HepG2 (cell line): Measurements from ENCODE around the gene ARAP1. TPM values are rescaled to one million over a fixed set of nuclear protein-coding genes. Genes with fewer than 3 reads are reported as not detected.

ENCODE experiments used
- CSRNP2 ChIP-seq: sonication (generic); formaldehyde crosslinking; conservative IDR thresholded peaks from 2 replicates; pipeline ENCODE4 v1.8.0; 2022; ENCODE audit warnings: low read depth, missing genetic modification reagents
- ELF1 ChIP-seq: sonication (generic); formaldehyde crosslinking; IDR thresholded peaks from 2 replicates; pipeline ENCODE4 v1.4.0; 2020; ENCODE audit warnings: missing genetic modification reagents
- HNRNPUL1 ChIP-seq: fragments of 200-400 bp; formaldehyde crosslinking; IDR thresholded peaks from 2 replicates; pipeline ENCODE4 v1.6.1; 2017; ENCODE audit warnings: low read depth, mild to moderate bottlenecking, low read length, moderate library complexity
- IKZF1 ChIP-seq: fragments of 450-650 bp; IDR thresholded peaks from 2 replicates; pipeline ENCODE4 v1.7.1; 2016
- MTA1 ChIP-seq: sonication (generic); formaldehyde crosslinking; IDR thresholded peaks from 2 replicates; pipeline ENCODE4 v1.4.0; 2020; ENCODE audit warnings: missing genetic modification reagents, mild to moderate bottlenecking, borderline replicate concordance
- PCBP2 ChIP-seq: fragments of 200-400 bp; formaldehyde crosslinking; optimal IDR thresholded peaks from 2 replicates; pipeline ENCODE3; 2018; ENCODE audit warnings: low read length, low read depth; ENCODE audit not compliant: poor library complexity, severe bottlenecking
- PITX1 ChIP-seq: sonication (generic); formaldehyde crosslinking; IDR thresholded peaks from 2 replicates; pipeline ENCODE4 v1.5.1; 2020; ENCODE audit warnings: mild to moderate bottlenecking, missing genetic modification reagents
- PTBP1 ChIP-seq: fragments of 200-400 bp; formaldehyde crosslinking; IDR thresholded peaks from 2 replicates; pipeline ENCODE4 v1.6.1; 2018; ENCODE audit warnings: low read length, low read depth; ENCODE audit not compliant: poor library complexity, severe bottlenecking
- RAD21 ChIP-seq: fragments of 450-650 bp; formaldehyde crosslinking; IDR thresholded peaks from 2 replicates; pipeline ENCODE4 v1.5.0; 2020; ENCODE audit warnings: mild to moderate bottlenecking
- SMARCC2 ChIP-seq: fragments of 450-650 bp; IDR thresholded peaks from 2 replicates; pipeline ENCODE4 v1.6.1; 2017; ENCODE audit warnings: antibody characterized with exemption, mild to moderate bottlenecking
- SSRP1 ChIP-seq: IDR thresholded peaks from 2 replicates; pipeline ENCODE4 v1.6.1; 2016; ENCODE audit warnings: control low read depth
- WIZ ChIP-seq: sonication (generic); formaldehyde crosslinking; IDR thresholded peaks from 2 replicates; pipeline ENCODE4 v1.5.1; 2020; ENCODE audit warnings: mild to moderate bottlenecking, missing genetic modification reagents
- ZNF121 ChIP-seq: sonication (generic); formaldehyde crosslinking; IDR thresholded peaks from 2 replicates; pipeline ENCODE4 v1.5.0; 2020; ENCODE audit warnings: mild to moderate bottlenecking, missing genetic modification reagents
- ZNF432 ChIP-seq: sonication (generic); formaldehyde crosslinking; IDR thresholded peaks from 2 replicates; pipeline ENCODE4 v1.5.0; 2020; ENCODE audit warnings: missing genetic modification reagents, mild to moderate bottlenecking, borderline replicate concordance
- ZNF496 ChIP-seq: sonication (generic); formaldehyde crosslinking; IDR thresholded peaks from 2 replicates; pipeline ENCODE4 v1.8.1; 2023; ENCODE audit warnings: mild to moderate bottlenecking, moderate library complexity, missing genetic modification reagents; ENCODE audit not compliant: insufficient replicate concordance
- ZNF547 ChIP-seq: sonication (generic); formaldehyde crosslinking; IDR thresholded peaks from 2 replicates; pipeline ENCODE4 v1.5.1; 2020; ENCODE audit warnings: mild to moderate bottlenecking, missing genetic modification reagents
- ZNF550 ChIP-seq: sonication (generic); formaldehyde crosslinking; IDR thresholded peaks from 2 replicates; pipeline ENCODE4 v1.4.0; 2020; ENCODE audit warnings: mild to moderate bottlenecking, missing genetic modification reagents, borderline replicate concordance
- ZNF563 ChIP-seq: sonication (generic); formaldehyde crosslinking; IDR thresholded peaks from 2 replicates; pipeline ENCODE4 v1.8.0; 2022; ENCODE audit warnings: mild to moderate bottlenecking, moderate library complexity, missing genetic modification reagents
- ZNF768 ChIP-seq: sonication (generic); formaldehyde crosslinking; IDR thresholded peaks from 2 replicates; pipeline ENCODE4 v1.4.0; 2020; ENCODE audit warnings: missing genetic modification reagents
- ZNF777 ChIP-seq: sonication (generic); formaldehyde crosslinking; IDR thresholded peaks from 2 replicates; pipeline ENCODE4 v1.4.0; 2020; ENCODE audit warnings: missing genetic modification reagents
- polyA plus RNA-seq, 8 experiments: library from polyadenylated mRNA; depleted of rRNA in 3 of 8; stranded (reverse) in 7 of 8; unstranded in 1 of 8; fragments of >200 nt; fragmentation: Illumina TruSeq in 4 of 8; extraction: Trizol in 4 of 8; gene quantifications; 2 replicates each; pipeline versions ENCODE4 v1.2.1 to v1.2.3, GENCODE V29; 2011 to 2016; ENCODE audit warnings: low read depth in 4 of 8, missing spikeins in 1 of 8, mixed read lengths in 1 of 8; ENCODE audit not compliant: insufficient read depth in 1 of 8
- total RNA-seq, 5 experiments: library from RNA; depleted of rRNA; stranded (reverse); fragments of >200 nt; fragmentation: Illumina TruSeq; extraction: Trizol; gene quantifications; 2 replicates each; pipeline ENCODE4 v1.2.3, GENCODE V29; 2016; ENCODE audit warnings: low read depth in 1 of 5
- TF ChIP-seq, protein P1 (sequence below): sonication (generic); formaldehyde crosslinking; conservative IDR thresholded peaks from 2 replicates; pipeline ENCODE4 v1.4.0; 2020; ENCODE audit warnings: mild to moderate bottlenecking, missing genetic modification reagents, moderate library complexity
- TF ChIP-seq, protein P2 (sequence below): sonication (generic); formaldehyde crosslinking; IDR thresholded peaks from 2 replicates; pipeline ENCODE4 v1.5.1; 2020; ENCODE audit warnings: mild to moderate bottlenecking, moderate library complexity, missing genetic modification reagents

ARAP1 gene
- total and polyA plus RNA-seq, 2 of the 13 experiments (the other 11 are each of a cell fraction or from before 2014, with no cell fraction given): 43.2 to 55.5 TPM

DNA sequence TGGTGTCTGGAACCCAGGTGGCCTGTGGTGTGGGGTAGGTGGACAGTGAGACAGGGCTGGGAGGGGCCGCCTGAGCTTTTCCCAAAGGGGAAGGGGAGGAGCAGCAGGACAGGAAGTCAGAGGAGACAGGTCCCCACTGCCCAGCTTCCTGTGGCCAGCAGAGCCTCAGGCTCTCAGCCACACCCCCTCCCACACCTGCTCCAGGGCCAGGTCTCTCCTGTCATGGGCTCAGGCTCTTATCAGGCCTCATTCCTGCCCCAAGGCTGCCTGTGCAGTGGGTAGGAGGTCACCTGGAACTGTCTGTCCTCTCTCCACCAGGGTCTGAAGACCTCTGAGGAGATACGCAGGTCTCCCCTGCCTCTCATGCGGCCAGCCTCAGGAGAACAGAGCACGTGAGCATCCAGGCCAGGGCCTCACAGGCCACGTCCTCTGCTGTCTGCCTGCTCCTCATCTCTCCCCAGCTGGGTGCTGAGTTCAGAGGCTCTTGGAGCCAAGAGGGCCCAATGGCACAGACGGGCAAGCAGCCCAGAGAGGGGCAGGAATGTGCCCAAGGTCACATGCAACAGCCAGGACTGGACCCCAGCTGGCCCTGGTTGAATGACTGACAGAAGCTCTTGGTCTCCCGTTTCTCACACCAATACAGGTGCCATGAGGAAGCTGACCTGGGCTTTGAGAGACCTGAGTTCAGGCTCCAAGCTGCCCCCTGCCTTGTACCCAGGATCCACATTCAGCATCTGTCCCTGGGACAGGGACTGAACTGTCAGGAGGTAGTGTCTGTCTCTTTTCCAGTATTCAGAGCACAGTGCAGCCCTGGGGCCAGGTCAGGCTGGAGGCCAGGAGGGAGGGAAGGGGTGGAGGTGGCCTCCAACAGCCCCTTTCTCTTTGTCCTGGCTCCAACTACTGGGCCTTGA is 24.9 kb upstream of the ARAP1 start (continued):
- no peak for TF ChIP-seq PITX1 (CRISPR knock-in tag)
- no peak for TF ChIP-seq ZNF547 (CRISPR knock-in tag)
- no peak for TF ChIP-seq MTA1
- TF ChIP-seq ZNF121 (CRISPR knock-in tag): no peak
- TF ChIP-seq ZNF768 (CRISPR knock-in tag): peak; percentile 85
- TF ChIP-seq, protein P1, sequence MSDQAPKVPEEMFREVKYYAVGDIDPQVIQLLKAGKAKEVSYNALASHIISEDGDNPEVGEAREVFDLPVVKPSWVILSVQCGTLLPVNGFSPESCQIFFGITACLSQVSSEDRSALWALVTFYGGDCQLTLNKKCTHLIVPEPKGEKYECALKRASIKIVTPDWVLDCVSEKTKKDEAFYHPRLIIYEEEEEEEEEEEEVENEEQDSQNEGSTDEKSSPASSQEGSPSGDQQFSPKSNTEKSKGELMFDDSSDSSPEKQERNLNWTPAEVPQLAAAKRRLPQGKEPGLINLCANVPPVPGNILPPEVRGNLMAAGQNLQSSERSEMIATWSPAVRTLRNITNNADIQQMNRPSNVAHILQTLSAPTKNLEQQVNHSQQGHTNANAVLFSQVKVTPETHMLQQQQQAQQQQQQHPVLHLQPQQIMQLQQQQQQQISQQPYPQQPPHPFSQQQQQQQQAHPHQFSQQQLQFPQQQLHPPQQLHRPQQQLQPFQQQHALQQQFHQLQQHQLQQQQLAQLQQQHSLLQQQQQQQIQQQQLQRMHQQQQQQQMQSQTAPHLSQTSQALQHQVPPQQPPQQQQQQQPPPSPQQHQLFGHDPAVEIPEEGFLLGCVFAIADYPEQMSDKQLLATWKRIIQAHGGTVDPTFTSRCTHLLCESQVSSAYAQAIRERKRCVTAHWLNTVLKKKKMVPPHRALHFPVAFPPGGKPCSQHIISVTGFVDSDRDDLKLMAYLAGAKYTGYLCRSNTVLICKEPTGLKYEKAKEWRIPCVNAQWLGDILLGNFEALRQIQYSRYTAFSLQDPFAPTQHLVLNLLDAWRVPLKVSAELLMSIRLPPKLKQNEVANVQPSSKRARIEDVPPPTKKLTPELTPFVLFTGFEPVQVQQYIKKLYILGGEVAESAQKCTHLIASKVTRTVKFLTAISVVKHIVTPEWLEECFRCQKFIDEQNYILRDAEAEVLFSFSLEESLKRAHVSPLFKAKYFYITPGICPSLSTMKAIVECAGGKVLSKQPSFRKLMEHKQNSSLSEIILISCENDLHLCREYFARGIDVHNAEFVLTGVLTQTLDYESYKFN (CRISPR knock-in tag): no peak
- no peak for TF ChIP-seq WIZ (CRISPR knock-in tag)
- TF ChIP-seq PCBP2: no peak
- no peak for TF ChIP-seq ELF1 (CRISPR knock-in tag)
- TF ChIP-seq, protein P2, sequence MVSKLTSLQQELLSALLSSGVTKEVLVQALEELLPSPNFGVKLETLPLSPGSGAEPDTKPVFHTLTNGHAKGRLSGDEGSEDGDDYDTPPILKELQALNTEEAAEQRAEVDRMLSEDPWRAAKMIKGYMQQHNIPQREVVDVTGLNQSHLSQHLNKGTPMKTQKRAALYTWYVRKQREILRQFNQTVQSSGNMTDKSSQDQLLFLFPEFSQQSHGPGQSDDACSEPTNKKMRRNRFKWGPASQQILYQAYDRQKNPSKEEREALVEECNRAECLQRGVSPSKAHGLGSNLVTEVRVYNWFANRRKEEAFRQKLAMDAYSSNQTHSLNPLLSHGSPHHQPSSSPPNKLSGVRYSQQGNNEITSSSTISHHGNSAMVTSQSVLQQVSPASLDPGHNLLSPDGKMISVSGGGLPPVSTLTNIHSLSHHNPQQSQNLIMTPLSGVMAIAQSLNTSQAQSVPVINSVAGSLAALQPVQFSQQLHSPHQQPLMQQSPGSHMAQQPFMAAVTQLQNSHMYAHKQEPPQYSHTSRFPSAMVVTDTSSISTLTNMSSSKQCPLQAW: no peak
- no peak for TF ChIP-seq ZNF550 (CRISPR knock-in tag)
- TF ChIP-seq CSRNP2: no peak
- TF ChIP-seq HNRNPUL1: no peak
- TF ChIP-seq ZNF432 (CRISPR knock-in tag): no peak
- no peak for TF ChIP-seq SMARCC2
- no peak for TF ChIP-seq IKZF1
- TF ChIP-seq ZNF563: 0 out of 2 replicates have a peak, but pooled peaks have one; percentile 27
- TF ChIP-seq SSRP1 (CRISPR knock-in tag): 0 out of 2 replicates have a peak, but pooled peaks have one; percentile 53
- TF ChIP-seq ZNF777 (CRISPR knock-in tag): no peak
- TF ChIP-seq PTBP1: no peak
- TF ChIP-seq RAD21 (CRISPR knock-in tag): no peak
- no peak for TF ChIP-seq ZNF496
